Activated naive CD8-positive, alpha-beta T cell treated with anti-CD3 and anti-CD28 coated beads, Interleukin-2, amount 50 U/mL, for 24 hours (primary cell): ENCODE measurements around the gene FSHR.

Experiments used
- ATAC-seq: fragments of 150-1000 bp; cut with Tn5 transposase; one replicate; pipeline ENCODE4 v1.10.0; 2021
- DNase-seq: peaks from one replicate; pipeline ENCODE4 v3.0.0; 2021
- H3K27ac Mint-ChIP-seq: one replicate; pipeline ENCODE4 v1.8.0; 2021; ENCODE audit warnings: mild to moderate bottlenecking, mixed read lengths
- H3K27me3 Mint-ChIP-seq: one replicate; pipeline ENCODE4 v1.8.0; 2021; ENCODE audit warnings: mixed read lengths
- H3K36me3 Mint-ChIP-seq: one replicate; pipeline ENCODE4 v1.8.0; 2021; ENCODE audit warnings: low read depth, mixed read lengths
- H3K4me1 Mint-ChIP-seq: one replicate; pipeline ENCODE4 v1.8.0; 2021; ENCODE audit warnings: mixed read lengths
- H3K4me3 Mint-ChIP-seq: one replicate; pipeline ENCODE4 v1.8.0; 2021; ENCODE audit warnings: mild to moderate bottlenecking, moderate library complexity, mixed read lengths
- H3K9me3 Mint-ChIP-seq: one replicate; pipeline ENCODE4 v1.8.0; 2021; ENCODE audit warnings: mixed read lengths

FSHR gene

DNA sequence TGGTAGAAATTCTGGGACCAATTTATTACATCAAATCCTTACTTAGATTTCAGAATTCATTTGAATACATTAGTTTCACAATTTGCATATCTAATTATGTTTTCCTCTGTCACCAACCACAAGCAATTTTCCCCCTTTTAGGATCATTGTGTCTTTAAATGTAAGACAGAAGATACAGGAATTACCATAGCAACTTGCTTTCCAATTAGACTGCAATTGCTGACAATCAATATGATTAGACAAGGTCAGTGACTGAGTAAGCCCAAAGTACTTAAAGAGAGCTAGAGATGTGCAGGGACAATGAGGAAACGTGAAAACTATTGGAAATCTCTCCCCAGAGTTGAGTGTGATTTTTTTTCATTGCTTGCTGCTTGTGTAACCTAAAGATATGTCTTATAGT, 121.4 kb downstream of the FSHR start:
- Mint-ChIP-seq H3K36me3 (no peaks in the 10 kb centered on the region), H3K27me3 (no peaks in the 10 kb centered on the region), H3K9me3 (no peaks in the 10 kb centered on the region), H3K4me1 (no peaks in the 10 kb centered on the region), H3K27ac (no peak overlapping the region), H3K4me3 (no peak overlapping the region)
- ATAC-seq = no peak
- DNase-seq = no peak

GRCh38 chr2:49032126-49032525, 122.2 kb downstream of the FSHR start:
- no peak for ATAC-seq
- H3K27ac Mint-ChIP-seq = no peak overlapping the region
- no peaks in the 10 kb centered on the region for H3K27me3 Mint-ChIP-seq
- no peak overlapping the region for H3K4me3 Mint-ChIP-seq
- H3K36me3 Mint-ChIP-seq = no peaks in the 10 kb centered on the region
- no peaks in the 10 kb centered on the region for H3K4me1 Mint-ChIP-seq
- no peak for DNase-seq
- H3K9me3 Mint-ChIP-seq = no peaks in the 10 kb centered on the region

DNA sequence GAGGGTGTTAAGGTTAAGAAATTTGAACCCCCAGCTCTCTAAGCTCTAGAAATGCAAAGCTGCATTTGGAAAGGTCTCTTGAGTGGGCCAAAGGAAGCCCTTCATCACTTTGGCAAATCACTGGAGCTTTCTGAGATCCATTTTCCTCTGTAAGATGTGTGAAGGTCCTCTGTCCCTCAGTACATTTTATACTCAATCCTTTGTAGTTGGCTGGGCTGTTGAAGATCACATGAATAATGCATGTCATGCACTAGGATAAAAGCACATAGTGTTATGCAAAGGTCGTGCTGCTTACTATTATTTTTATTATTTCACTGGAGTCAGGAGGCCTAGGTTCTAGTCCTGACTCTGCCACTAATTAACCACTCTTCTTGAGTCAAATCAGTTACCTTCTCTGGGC, 124.9 kb downstream of the FSHR start:
- Mint-ChIP-seq H3K27me3 (no peaks in the 10 kb centered on the region), H3K9me3 (no peaks in the 10 kb centered on the region), H3K36me3 (no peaks in the 10 kb centered on the region), H3K27ac (no peak overlapping the region), H3K4me3 (no peak overlapping the region), H3K4me1 (no peaks in the 10 kb centered on the region)
- no peak for ATAC-seq
- no peak for DNase-seq

DNA sequence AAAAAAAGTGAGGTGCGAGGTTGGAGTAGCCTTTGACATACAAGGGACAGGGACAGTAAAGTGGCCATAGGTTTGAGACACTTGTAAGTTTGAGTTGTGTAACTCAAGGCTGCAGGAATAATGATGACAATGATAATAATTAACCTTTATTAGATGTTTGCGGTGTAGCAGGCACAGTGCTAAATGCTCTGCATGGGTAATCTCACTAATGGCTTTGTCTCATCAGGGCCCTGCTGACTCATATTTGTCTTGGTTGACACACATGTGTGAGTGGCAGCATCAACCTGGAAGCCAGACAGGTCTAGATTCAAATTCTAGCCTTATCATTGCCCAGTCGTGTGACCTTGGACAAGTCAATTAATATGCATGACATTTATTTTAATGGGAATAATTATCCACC, 126.2 kb downstream of the FSHR start:
- Mint-ChIP-seq H3K4me3 (no peak overlapping the region), H3K27ac (no peak overlapping the region), H3K9me3 (no peaks in the 10 kb centered on the region), H3K27me3 (no peaks in the 10 kb centered on the region), H3K4me1 (no peaks in the 10 kb centered on the region), H3K36me3 (no peaks in the 10 kb centered on the region)
- DNase-seq (no peak), ATAC-seq (no peak)

GRCh38 chr2:49026706-49027105, 127.6 kb downstream of the FSHR start:
- H3K4me1 Mint-ChIP-seq = no peaks in the 10 kb centered on the region
- H3K9me3 Mint-ChIP-seq = no peaks in the 10 kb centered on the region
- DNase-seq (no peak), ATAC-seq (no peak)
- no peak overlapping the region for H3K27ac Mint-ChIP-seq
- no peak overlapping the region for H3K4me3 Mint-ChIP-seq
- no peaks in the 10 kb centered on the region for H3K36me3 Mint-ChIP-seq
- no peaks in the 10 kb centered on the region for H3K27me3 Mint-ChIP-seq

DNA sequence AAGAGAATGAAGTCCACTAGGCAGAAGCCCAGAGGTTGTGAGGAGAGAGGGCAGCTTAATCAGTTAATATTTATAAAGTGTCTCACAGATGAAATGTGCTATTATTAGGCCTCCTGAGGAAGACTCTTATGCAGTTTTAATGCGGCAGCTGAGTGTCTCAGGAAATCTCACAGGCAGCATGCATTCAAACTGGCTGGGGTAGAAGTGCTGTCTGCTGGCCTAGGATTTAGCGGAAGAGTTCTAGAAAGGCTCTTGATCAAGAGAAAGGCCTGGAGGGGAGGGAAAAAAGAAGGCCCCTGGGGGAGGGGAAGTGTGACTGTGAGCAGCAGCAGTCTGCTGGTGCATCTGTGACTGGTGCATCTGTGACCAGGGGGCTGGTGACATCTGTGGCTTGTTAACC, 133.0 kb downstream of the FSHR start:
- H3K36me3 Mint-ChIP-seq = no peaks in the 10 kb centered on the region
- no peak overlapping the region for H3K27ac Mint-ChIP-seq
- ATAC-seq (no peak), DNase-seq (no peak)
- H3K27me3 Mint-ChIP-seq = no peaks in the 10 kb centered on the region
- no peaks in the 10 kb centered on the region for H3K4me1 Mint-ChIP-seq
- H3K4me3 Mint-ChIP-seq = no peak overlapping the region
- no peaks in the 10 kb centered on the region for H3K9me3 Mint-ChIP-seq

- Mint-ChIP-seq H3K4me1 (no peaks in the 10 kb centered on the region), H3K36me3 (no peaks in the 10 kb centered on the region), H3K27ac (no peak overlapping the region), H3K27me3 (no peaks in the 10 kb centered on the region), H3K4me3 (no peak overlapping the region), H3K9me3 (no peaks in the 10 kb centered on the region)
- no peak for ATAC-seq
- DNase-seq = no peak
Measured at GRCh38 chr2:49005261-49005660, 149.1 kb downstream of the FSHR start.

- H3K4me1 Mint-ChIP-seq = no peaks in the 10 kb centered on the region
- H3K27ac Mint-ChIP-seq = no peak overlapping the region
- no peaks in the 10 kb centered on the region for H3K36me3 Mint-ChIP-seq
- DNase-seq (no peak), ATAC-seq (no peak)
- H3K4me3 Mint-ChIP-seq = no peak overlapping the region
- no peaks in the 10 kb centered on the region for H3K9me3 Mint-ChIP-seq
- H3K27me3 Mint-ChIP-seq = no peaks in the 10 kb centered on the region
Measured at GRCh38 chr2:49004036-49004626, 150.2 kb downstream of the FSHR start.

GRCh38 chr2:49003201-49003600, 151.1 kb downstream of the FSHR start:
- Mint-ChIP-seq H3K4me3 (no peak overlapping the region), H3K36me3 (no peaks in the 10 kb centered on the region), H3K4me1 (no peaks in the 10 kb centered on the region), H3K27ac (no peak overlapping the region), H3K27me3 (no peaks in the 10 kb centered on the region), H3K9me3 (no peaks in the 10 kb centered on the region)
- DNase-seq (no peak), ATAC-seq (no peak)

DNA sequence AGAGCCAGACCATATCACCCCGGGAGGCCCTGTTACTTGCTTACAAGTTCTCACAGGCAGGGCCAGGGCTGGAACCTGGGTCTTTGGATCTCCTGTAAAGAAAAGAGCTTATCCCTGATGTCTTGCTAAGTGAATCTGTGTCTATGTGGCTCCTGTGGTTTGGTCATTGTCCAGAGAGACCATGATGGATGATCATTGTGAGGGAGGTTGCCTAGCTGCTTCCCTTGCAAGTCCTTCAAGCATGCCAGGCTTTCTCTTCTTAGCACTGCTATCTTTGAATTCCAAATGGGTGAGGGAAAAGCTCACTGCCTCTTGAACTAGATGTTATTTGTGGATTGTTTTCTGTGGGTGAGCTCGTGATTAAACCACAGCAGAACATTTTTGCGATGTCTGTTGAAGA, 151.6 kb downstream of the FSHR start:
- H3K27ac Mint-ChIP-seq = no peak overlapping the region
- no peaks in the 10 kb centered on the region for H3K4me1 Mint-ChIP-seq
- no peaks in the 10 kb centered on the region for H3K27me3 Mint-ChIP-seq
- no peaks in the 10 kb centered on the region for H3K36me3 Mint-ChIP-seq
- H3K4me3 Mint-ChIP-seq = no peak overlapping the region
- ATAC-seq (no peak), DNase-seq (no peak)
- no peaks in the 10 kb centered on the region for H3K9me3 Mint-ChIP-seq

DNA sequence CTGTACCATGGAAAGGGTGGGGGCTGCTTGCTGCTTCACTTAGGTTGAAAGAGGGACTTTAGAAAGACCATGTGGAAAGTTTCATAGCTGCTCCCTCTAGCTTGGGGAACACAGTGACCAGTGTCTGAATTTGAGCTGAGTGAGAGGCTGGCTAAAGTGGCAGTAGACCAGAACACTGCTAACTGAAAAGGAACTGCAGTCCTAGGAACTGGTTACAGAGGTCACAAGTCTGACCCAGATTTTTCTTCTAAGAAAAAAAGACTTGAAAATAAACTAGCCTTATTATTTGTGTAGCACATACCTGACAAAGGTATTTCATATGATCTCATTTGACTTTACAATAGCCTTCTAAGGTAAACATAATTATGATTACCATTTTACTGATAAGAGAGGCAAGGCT, 153.6 kb downstream of the FSHR start:
- Mint-ChIP-seq H3K4me1 (no peaks in the 10 kb centered on the region), H3K4me3 (no peak overlapping the region), H3K27me3 (no peaks in the 10 kb centered on the region), H3K9me3 (no peaks in the 10 kb centered on the region), H3K36me3 (no peaks in the 10 kb centered on the region), H3K27ac (no peak overlapping the region)
- DNase-seq (no peak), ATAC-seq (no peak)

GRCh38 chr2:48998449-48998848, 155.9 kb downstream of the FSHR start:
- Mint-ChIP-seq H3K9me3 (no peaks in the 10 kb centered on the region), H3K36me3 (no peaks in the 10 kb centered on the region), H3K4me3 (no peak overlapping the region), H3K27ac (no peak overlapping the region), H3K27me3 (no peaks in the 10 kb centered on the region), H3K4me1 (no peaks in the 10 kb centered on the region)
- ATAC-seq = no peak
- no peak for DNase-seq

- Mint-ChIP-seq H3K9me3 (no peaks in the 10 kb centered on the region), H3K27ac (no peak overlapping the region), H3K4me1 (no peaks in the 10 kb centered on the region), H3K27me3 (no peaks in the 10 kb centered on the region), H3K36me3 (no peaks in the 10 kb centered on the region), H3K4me3 (no peak overlapping the region)
- ATAC-seq (no peak), DNase-seq (no peak)
Measured at GRCh38 chr2:48993576-48993975, 160.7 kb downstream of the FSHR start.

DNA sequence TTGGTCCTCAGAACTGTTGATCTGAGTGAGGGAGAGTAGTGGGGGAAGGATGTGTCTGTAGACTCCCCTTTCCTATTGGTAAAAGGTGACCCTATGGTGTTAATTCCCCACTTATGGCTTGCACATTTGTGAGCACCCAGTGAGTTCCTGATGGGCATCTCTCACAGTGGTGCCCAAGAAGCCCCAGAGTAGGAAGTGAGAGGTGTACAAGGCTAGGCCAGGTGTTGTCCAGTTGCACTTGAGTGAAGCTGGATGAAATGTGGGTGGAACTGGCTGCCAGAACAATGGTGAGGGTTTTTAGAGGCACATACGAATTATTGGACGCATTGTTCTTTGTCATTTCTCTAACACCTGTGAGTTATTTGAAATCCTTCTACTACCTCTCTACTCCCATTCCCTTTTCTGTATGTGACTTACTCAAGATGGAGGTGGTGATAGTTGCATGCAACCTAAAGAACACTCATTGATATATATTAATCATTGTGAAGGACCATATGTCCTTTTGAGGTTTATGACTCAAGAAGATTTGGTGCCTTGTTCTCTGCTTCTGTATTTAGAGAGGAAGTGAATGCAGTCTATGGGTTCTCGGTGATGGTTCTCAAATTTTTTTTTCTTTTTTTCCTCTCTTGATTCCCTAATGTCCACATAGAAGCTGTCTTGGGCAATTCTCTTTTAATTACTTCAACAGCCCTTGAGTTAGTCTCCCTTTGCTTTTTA, 162.7 kb downstream of the FSHR start:
- Mint-ChIP-seq H3K27me3 (no peaks in the 10 kb centered on the region), H3K36me3 (no peaks in the 10 kb centered on the region), H3K27ac (no peak overlapping the region), H3K9me3 (no peaks in the 10 kb centered on the region), H3K4me1 (no peaks in the 10 kb centered on the region), H3K4me3 (no peak overlapping the region)
- DNase-seq (no peak), ATAC-seq (no peak)

- H3K4me1 Mint-ChIP-seq = no peaks in the 10 kb centered on the region
- no peaks in the 10 kb centered on the region for H3K9me3 Mint-ChIP-seq
- H3K36me3 Mint-ChIP-seq = no peaks in the 10 kb centered on the region
- ATAC-seq = no peak
- no peak overlapping the region for H3K4me3 Mint-ChIP-seq
- H3K27me3 Mint-ChIP-seq = peaks cover 4% of the 10 kb centered on the region
- H3K27ac Mint-ChIP-seq = no peak overlapping the region
- no peak for DNase-seq
Measured at GRCh38 chr2:48984922-48985321, 169.4 kb downstream of the FSHR start.

DNA sequence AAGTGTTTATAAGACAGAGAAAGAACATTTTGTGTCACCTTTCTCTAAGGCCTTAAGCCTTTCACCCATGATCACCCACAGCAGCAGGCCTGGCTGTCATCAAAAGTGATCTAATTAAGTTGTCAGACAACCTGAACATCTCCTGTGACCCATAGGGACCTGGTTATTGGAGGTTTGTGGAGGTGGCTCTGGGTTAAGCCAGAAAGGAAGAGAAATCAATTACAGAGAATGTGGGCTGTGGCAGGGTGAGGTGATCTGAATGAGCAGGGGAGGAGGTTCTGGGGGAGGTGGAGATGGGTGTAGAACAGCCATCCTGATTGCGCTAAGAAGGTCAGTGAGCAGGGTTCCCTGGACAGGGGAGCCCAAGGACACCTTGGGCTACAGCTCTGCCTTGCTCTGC, 170.8 kb downstream of the FSHR start:
- no peak for ATAC-seq
- Mint-ChIP-seq H3K4me3 (no peak overlapping the region), H3K27me3 (peaks cover 4% of the 10 kb centered on the region)

More for the DNA sequence above, 170.8 kb downstream of the FSHR start:
- Mint-ChIP-seq H3K9me3 (no peaks in the 10 kb centered on the region), H3K27ac (no peak overlapping the region), H3K36me3 (no peaks in the 10 kb centered on the region), H3K4me1 (no peaks in the 10 kb centered on the region)
- DNase-seq = no peak
